ENCODE data around the gene EEPD1. TPM values are rescaled to one million over a fixed set of nuclear protein-coding genes. Genes with fewer than 3 reads are reported as not detected.

EEPD1 gene
- total RNA-seq, 1 experiment from 2014 or later = 5.0 TPM

DNA sequence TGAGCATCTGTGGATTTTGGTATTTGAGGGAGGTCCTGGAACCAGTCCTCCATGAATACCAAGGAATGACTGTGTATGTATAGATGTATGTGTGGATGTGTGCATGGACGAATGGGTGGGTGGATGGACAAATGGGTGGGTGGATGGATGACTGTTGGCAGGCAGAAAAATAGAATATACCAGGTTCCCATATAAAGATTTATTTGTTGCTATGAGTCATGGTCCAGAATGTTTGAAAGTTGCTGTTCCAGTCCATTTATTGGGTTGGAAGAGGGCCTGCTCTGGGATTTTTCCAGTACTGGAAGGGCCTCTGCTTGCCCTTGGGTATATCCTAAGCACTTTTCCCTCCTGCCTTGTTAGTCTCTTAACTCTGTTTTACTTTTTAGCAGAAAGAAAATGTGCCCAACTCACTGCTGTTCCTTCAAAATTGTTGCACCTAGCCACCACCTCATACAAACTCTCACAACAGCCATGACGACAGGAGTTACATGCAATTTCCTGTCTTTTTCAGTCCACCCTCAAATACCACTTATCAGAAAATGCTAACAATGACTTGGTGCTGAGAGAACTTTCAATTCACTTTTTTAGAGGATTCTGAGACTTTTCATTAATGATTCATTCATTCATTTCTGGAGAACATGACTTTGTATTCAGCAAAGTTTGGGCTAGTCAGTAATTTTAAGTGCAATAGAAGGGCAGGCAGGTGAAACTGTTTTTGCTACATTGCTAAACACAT, 108.1 kb downstream of the EEPD1 start:
- TF ChIP-seq, protein P1, sequence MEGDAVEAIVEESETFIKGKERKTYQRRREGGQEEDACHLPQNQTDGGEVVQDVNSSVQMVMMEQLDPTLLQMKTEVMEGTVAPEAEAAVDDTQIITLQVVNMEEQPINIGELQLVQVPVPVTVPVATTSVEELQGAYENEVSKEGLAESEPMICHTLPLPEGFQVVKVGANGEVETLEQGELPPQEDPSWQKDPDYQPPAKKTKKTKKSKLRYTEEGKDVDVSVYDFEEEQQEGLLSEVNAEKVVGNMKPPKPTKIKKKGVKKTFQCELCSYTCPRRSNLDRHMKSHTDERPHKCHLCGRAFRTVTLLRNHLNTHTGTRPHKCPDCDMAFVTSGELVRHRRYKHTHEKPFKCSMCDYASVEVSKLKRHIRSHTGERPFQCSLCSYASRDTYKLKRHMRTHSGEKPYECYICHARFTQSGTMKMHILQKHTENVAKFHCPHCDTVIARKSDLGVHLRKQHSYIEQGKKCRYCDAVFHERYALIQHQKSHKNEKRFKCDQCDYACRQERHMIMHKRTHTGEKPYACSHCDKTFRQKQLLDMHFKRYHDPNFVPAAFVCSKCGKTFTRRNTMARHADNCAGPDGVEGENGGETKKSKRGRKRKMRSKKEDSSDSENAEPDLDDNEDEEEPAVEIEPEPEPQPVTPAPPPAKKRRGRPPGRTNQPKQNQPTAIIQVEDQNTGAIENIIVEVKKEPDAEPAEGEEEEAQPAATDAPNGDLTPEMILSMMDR (conservative IDR thresholded peaks at IDR 0.05) = no peak
- no CpG with 5 or more reads among the region's 2 CpGs for WGBS (ENCODE audit: extremely low coverage, insufficient read length, low lambda C conversion rate)
- Mint-ChIP-seq H3K4me3 (no peak overlapping the region), H3K27ac (0 out of 7 replicates have a peak overlapping the region, but pooled peaks of 1 of the 3 experiments have one; percentile 15), H3K36me3 (ENCODE audit: insufficient read depth in 1 of 3, low read depth in 3 of 3) (peaks cover 0 to 15% (median 4%) of the 10 kb centered on the region in 3 experiments; a peak in 6 of 7 replicates), H3K27me3 (ENCODE audit: low read depth) (no peaks in the 10 kb centered on the region), H3K4me1 (peaks cover 29 to 34% of the 10 kb centered on the region in 2 experiments), H3K9me3 (peaks cover 7 to 12% of the 10 kb centered on the region in 2 experiments)
- H3K23me2 ChIP-seq (ENCODE audit: insufficient read length, low read depth, low read length, poor library complexity, severe bottlenecking) = no peaks in the 10 kb centered on the region
- H2BK20ac ChIP-seq (ENCODE audit: low read depth, low read length, poor library complexity, severe bottlenecking) = no peak overlapping the region
- H3K56ac ChIP-seq (ENCODE audit: insufficient read length, low read depth, low read length) = no peak overlapping the region
- peaks cover 6% of the 10 kb centered on the region for H3K4me1 ChIP-seq (ENCODE audit: insufficient read depth, low read length)
- H3K79me2 ChIP-seq (ENCODE audit: insufficient read depth, low read length) = no peaks in the 10 kb centered on the region
- no peak overlapping the region for H3K27ac ChIP-seq (ENCODE audit: insufficient read length, low read depth, low read length)
- no peak overlapping the region for H3T11ph ChIP-seq (ENCODE audit: low read length)
- H3K9ac ChIP-seq (ENCODE audit: extremely low read depth, insufficient read length, low read length) = no peak overlapping the region
- H2BK15ac ChIP-seq (ENCODE audit: low read depth, low read length) = no peak overlapping the region
- H3K79me1 ChIP-seq (ENCODE audit: insufficient read depth, low read depth, low read length, poor library complexity, severe bottlenecking) = no peaks in the 10 kb centered on the region
- no peak for DNase-seq
- H3K14ac ChIP-seq (ENCODE audit: insufficient read depth, low read length) = no peak overlapping the region
- H4K5ac ChIP-seq (ENCODE audit: insufficient read length, low read depth, low read length) = no peak overlapping the region
- no peak overlapping the region for H3K23ac ChIP-seq (ENCODE audit: insufficient read length, low read depth, low read length)
- no peak overlapping the region for H3K4ac ChIP-seq (ENCODE audit: low read depth, low read length)
- H3K9me3 ChIP-seq (ENCODE audit: control insufficient read depth, low read depth, low read length) = no peaks in the 10 kb centered on the region
- H4K91ac ChIP-seq (ENCODE audit: insufficient read length, low read depth, low read length) = no peak overlapping the region
- no peak overlapping the region for H2BK5ac ChIP-seq (ENCODE audit: insufficient read length, low read length)
- no peak overlapping the region for H2AK5ac ChIP-seq (ENCODE audit: insufficient read length, low read length)
- no peaks in the 10 kb centered on the region for H3K27me3 ChIP-seq (ENCODE audit: insufficient read depth, low read length)
- no peak overlapping the region for H2BK12ac ChIP-seq (ENCODE audit: insufficient read length, low read depth, low read length)
- H4K20me1 ChIP-seq (ENCODE audit: control insufficient read depth, insufficient read depth, insufficient read length) = no peaks in the 10 kb centered on the region
- H2AFZ ChIP-seq (ENCODE audit: low read length) = no peak overlapping the region
- H3K18ac ChIP-seq (ENCODE audit: insufficient read length, low read depth, low read length) = no peak overlapping the region
- no peak overlapping the region for H2BK120ac ChIP-seq (ENCODE audit: low read depth, low read length, poor library complexity, severe bottlenecking)
- no peak overlapping the region for H4K8ac ChIP-seq (replicated peaks; ENCODE audit: insufficient read length, low read depth, low read length)
- no peak overlapping the region for H3K4me2 ChIP-seq (ENCODE audit: insufficient read depth, insufficient read length, low read length)

All from H9 (cell line).